GM12878 (cell line): Measurements from ENCODE around the gene MAGEA10. TPM values are rescaled to one million over a fixed set of nuclear protein-coding genes. Genes with fewer than 3 reads are reported as not detected.

Experiments
- ATAC-seq: fragments of 200-7000 bp; cut with Tn5 transposase; 3 replicates; pipeline ENCODE4 v1.9.1; 2020; ENCODE audit warnings: mild to moderate bottlenecking, moderate library complexity
- Bru-seq: library from RNA; stranded (reverse); fragments of 400-500 nt; gene quantifications from one replicate; lab custom pipeline; 2021; lab: Mats Ljungman, UMichigan
- BruChase-seq, 2 experiments: library from RNA; stranded (reverse); fragments of 400-500 nt; gene quantifications; one replicate each; lab custom pipeline; 2021; lab: Mats Ljungman, UMichigan
- BruUV-seq: library from RNA; stranded (reverse); fragments of 400-500 nt; replicated peaks from 2 replicates; lab custom pipeline; 2021; lab: Mats Ljungman, UMichigan
- CTCF ChIA-PET: fragments of 300-600 bp; sonication (Branson Sonifier 250); formaldehyde crosslinking; extraction: SDS; loops from one replicate; lab custom pipeline; 2021; ENCODE audit warnings: inconsistent platforms; lab: Yijun Ruan, JAX
- POLR2A ChIA-PET: fragments of 350-600 bp; formaldehyde crosslinking; extraction: SDS; loops from one replicate; lab custom pipeline; 2021; ENCODE audit warnings: inconsistent platforms; lab: Charles Lee
- RAD21 ChIA-PET: fragments of 300-600 bp; sonication (Branson Sonifier 250); formaldehyde crosslinking; loops from one replicate; lab custom pipeline; 2023; ENCODE audit warnings: antibody characterized with exemption; ENCODE audit not compliant: unreplicated experiment; lab: Charles Lee
- SMC1A ChIA-PET: fragments of 300-600 bp; sonication (Branson Sonifier 250); formaldehyde crosslinking; loops from one replicate; lab custom pipeline; 2023; ENCODE audit not compliant: unreplicated experiment, uncharacterized antibody; lab: Charles Lee
- DNase-seq: peaks from one replicate; pipeline ENCODE4 v3.0.0-alpha.2; 2011; ENCODE audit warnings: low read depth, low spot score
- FAIRE-seq: peaks from 3 replicates; lab custom pipeline; 2011; peaks lifted over from hg19 to GRCh38; lab: Jason Lieb, UNC
- H2AFZ ChIP-seq: 2 replicates; pipeline ENCODE4 v1.6.0; 2011; ENCODE audit warnings: low read depth, low read length, control low read depth; ENCODE audit not compliant: control insufficient read depth
- H3K27ac ChIP-seq: 2 replicates; pipeline ENCODE4 v1.5.1; 2011; ENCODE audit warnings: control low read depth; ENCODE audit not compliant: control insufficient read depth, insufficient read depth
- H3K27me3 ChIP-seq, 2 experiments: replicated peaks in 1 of 2; 2 replicates each; pipeline versions ENCODE4 v1.6.0 to v1.6.1; 2011; ENCODE audit warnings: low read length in 1 of 2; ENCODE audit not compliant: control insufficient read depth in 2 of 2, insufficient read depth in 2 of 2
- H3K36me3 ChIP-seq, 2 experiments: 2 replicates each; pipeline ENCODE4 v1.5.1; 2011; ENCODE audit warnings: low read length in 1 of 2; ENCODE audit not compliant: control insufficient read depth in 2 of 2, insufficient read depth in 2 of 2
- H3K4me1 ChIP-seq: 2 replicates; pipeline ENCODE4 v1.6.1; 2011; ENCODE audit warnings: mild to moderate bottlenecking, low read length, moderate library complexity, mixed read lengths; ENCODE audit not compliant: control insufficient read depth, insufficient read depth
- H3K4me2 ChIP-seq: 2 replicates; pipeline ENCODE4 v1.6.0; 2011; ENCODE audit warnings: control low read depth; ENCODE audit not compliant: control insufficient read depth, insufficient read depth
- H3K4me3 ChIP-seq: fragments of 200-600 bp; sonication (generic); 2 replicates; pipeline ENCODE4 v1.5.1; 2016
- H3K79me2 ChIP-seq: 2 replicates; pipeline ENCODE4 v1.6.0; 2011; ENCODE audit warnings: low read length; ENCODE audit not compliant: control insufficient read depth, insufficient read depth
- H3K9ac ChIP-seq: 2 replicates; pipeline ENCODE4 v1.8.0; 2011; ENCODE audit warnings: low read length, control low read depth, mixed read lengths; ENCODE audit not compliant: control insufficient read depth, insufficient read depth
- H3K9me3 ChIP-seq: replicated peaks from 3 replicates; pipeline ENCODE4 v1.5.1; 2011; ENCODE audit warnings: mild to moderate bottlenecking, low read length; ENCODE audit not compliant: control insufficient read depth, insufficient read depth
- H4K20me1 ChIP-seq: 2 replicates; pipeline ENCODE4 v1.6.0; 2011; ENCODE audit not compliant: control insufficient read depth, insufficient read depth
- GATAD2B ChIP-seq: fragments of 450-650 bp; conservative IDR thresholded peaks from 2 replicates; pipeline ENCODE4 v1.6.1; 2017; ENCODE audit warnings: low read depth, mild to moderate bottlenecking, moderate library complexity
- IKZF1 ChIP-seq: fragments of 450-650 bp; conservative IDR thresholded peaks from 2 replicates; pipeline ENCODE4 v1.6.1; 2017; ENCODE audit warnings: antibody characterized with exemption, mild to moderate bottlenecking
- POLR2AphosphoS2 ChIP-seq: IDR thresholded peaks from 2 replicates; pipeline ENCODE4 v1.6.1; 2011; ENCODE audit warnings: low read depth, mild to moderate bottlenecking, low read length, improper control_type of control experiment, moderate library complexity
- RCOR1 ChIP-seq: conservative IDR thresholded peaks from 2 replicates; pipeline ENCODE4 v1.6.1; 2012; ENCODE audit warnings: low read depth, low read length, improper control_type of control experiment
- TCF7 ChIP-seq: IDR thresholded peaks from 2 replicates; pipeline ENCODE4 v1.6.1; 2014; ENCODE audit warnings: antibody characterized with exemption, borderline replicate concordance
- ZNF622 ChIP-seq: fragments of 450-650 bp; IDR thresholded peaks from 2 replicates; pipeline ENCODE4 v1.6.1; 2017; ENCODE audit warnings: mild to moderate bottlenecking, inconsistent platforms
- WGBS: methylation state at CpG from one replicate; pipeline ENCODE4 v1.1.6; 2016; ENCODE audit warnings: low lambda C conversion rate; ENCODE audit not compliant: insufficient replicate concordance, insufficient coverage; ENCODE audit errors: missing lambda C conversion rate; 5-methylcytosine and 5-hydroxymethylcytosine counted together
- in situ Hi-C: fragments of 300-500 bp; cut with MboI; formaldehyde crosslinking; loops from 9 replicates; pipeline ENCODE4 v1.14.3; 2018; ENCODE audit warnings: mixed read lengths
- intact Hi-C: fragments of 100-400 bp; cut with micrococcal nuclease; formaldehyde crosslinking; loops from one replicate; pipeline ENCODE4 v1.14.2; 2022; ENCODE audit not compliant: unreplicated experiment
- long read RNA-seq, 2 experiments: library from polyadenylated mRNA; unstranded; transcript quantifications; one replicate each; pipeline ENCODE4 v2.0.0, GENCODE V29; 2019 to 2020
- polyA minus RNA-seq, 3 experiments: library from RNA; depleted of rRNA, polyadenylated mRNA; stranded (reverse); fragments of >200 nt; gene quantifications; 2 replicates each; pipeline ENCODE4 v1.2.3, GENCODE V29; 2011
- polyA plus RNA-seq, 11 experiments: library from polyadenylated mRNA; depleted of rRNA in 4 of 11; unstranded in 6 of 11; stranded (reverse) in 5 of 11; fragments of >200 nt; fragmentation: Nextera tagmentation in 4 of 11; fragmentation: Illumina TruSeq in 1 of 11; extraction: Ambion mirVana in 4 of 11; extraction: Trizol in 1 of 11; gene quantifications; 1 replicate in 1 of 11; 2 replicates in 10 of 11; pipeline versions ENCODE4 v1.2.1 to v1.2.3, GENCODE V29; 2011 to 2016; ENCODE audit warnings: inconsistent platforms in 2 of 11, missing spikeins in 2 of 11, low read depth in 1 of 11
- total RNA-seq, 4 experiments: library from RNA; depleted of rRNA in 3 of 4; stranded (reverse); fragments of >200 nt in 3 of 4; fragmentation: Illumina TruSeq in 1 of 4; extraction: Trizol in 1 of 4; gene quantifications; 2 replicates each; pipeline versions ENCODE4 v1.2.1 to v1.2.3, GENCODE V29; 2013 to 2021
- TF ChIP-seq, protein P1 (sequence below): fragments of 450-650 bp; formaldehyde crosslinking; IDR thresholded peaks from 2 replicates; pipeline ENCODE4 v1.4.0; 2020; ENCODE audit warnings: mild to moderate bottlenecking, moderate library complexity
- TF ChIP-seq, protein P2 (sequence below): fragments of 450-650 bp; IDR thresholded peaks from 2 replicates; pipeline ENCODE4 v1.6.1; 2016; ENCODE audit warnings: mild to moderate bottlenecking, moderate library complexity, borderline replicate concordance
- TF ChIP-seq, protein P3 (sequence below): fragments of 450-650 bp; IDR thresholded peaks from 2 replicates; pipeline ENCODE4 v1.6.1; 2017; ENCODE audit warnings: mild to moderate bottlenecking, moderate library complexity

The MAGEA10 gene
- not detected in 2 replicates for total RNA-seq (2013; cell fraction: nucleolus; rRNA removed)
- not detected in 2 replicates for total RNA-seq (2014; rRNA removed)
- not detected in 2 replicates for total RNA-seq (2014; rRNA removed; fragmentation: Illumina TruSeq; extraction: Trizol)
- total RNA-seq (2021) = not detected in 2 replicates
- polyA plus RNA-seq (2011; ENCODE audit: low read depth) = not detected
- not detected in 2 replicates for polyA plus RNA-seq (2011; rRNA removed)
- 0.07 TPM in 1 of 2 replicates, not detected in the other for polyA plus RNA-seq (2011; cell fraction: cytosol; rRNA removed)
- polyA plus RNA-seq (2011; cell fraction: nucleus; rRNA removed) = 0.06 TPM in 1 of 2 replicates, not detected in the other
- not detected in 2 replicates for polyA plus RNA-seq (2012)
- not detected in 2 replicates for polyA plus RNA-seq (2014; fragmentation: Illumina TruSeq; extraction: Trizol)
- not detected for polyA plus RNA-seq (2014; fragmentation: Nextera tagmentation; extraction: Ambion mirVana)
- not detected in 2 replicates for polyA plus RNA-seq (2014; rRNA removed)
- not detected for polyA plus RNA-seq (2016; fragmentation: Nextera tagmentation; extraction: Ambion mirVana)
- polyA minus RNA-seq (2011; rRNA and poly(A)+ RNA removed) = not detected in 2 replicates
- not detected in 2 replicates for polyA minus RNA-seq (2011; cell fraction: cytosol; rRNA and poly(A)+ RNA removed)
- not detected in 2 replicates for polyA minus RNA-seq (2011; cell fraction: nucleus; rRNA and poly(A)+ RNA removed)
- Bru-seq, nascent RNA = not detected
- not detected for BruChase-seq, experiment 1, labeled RNA remaining after a 6-hour chase
- BruChase-seq, experiment 2, labeled RNA remaining after a 2-hour chase = not detected
- long read RNA-seq, experiment 1 = 0 reads
- long read RNA-seq, experiment 2 = 0 reads

- Histone ChIP-seq H3K79me2 (no peaks in the 10 kb centered on the region), H2AFZ (no peak within 1 kb of the TSS), H3K9me3 (no peaks in the 10 kb centered on the region), H3K4me2 (no peak within 1 kb of the TSS), H3K36me3 (no peaks in the 10 kb centered on the region), H3K27ac (no peak within 1 kb of the TSS), H3K4me1 (no peaks in the 10 kb centered on the region), H3K4me3 (no peak within 1 kb of the TSS), H4K20me1 (no peaks in the 10 kb centered on the region), H3K27me3 (no peaks in the 10 kb centered on the region), H3K9ac (no peak within 1 kb of the TSS)
- DNase-seq (no peak), ATAC-seq (no peak), FAIRE-seq (no peak)
- intact Hi-C loops (no loop called here), in situ Hi-C loops (no loop called here)
- no TSS peak for BruUV-seq
- CTCF ChIA-PET = no interaction called here
- POLR2A ChIA-PET = no interaction called here
- 71% methylated on average over 12 of the region's 16 CpGs for WGBS
- SMC1A ChIA-PET = no interaction called here
- RAD21 ChIA-PET = no interaction called here
- TF ChIP-seq, protein P1, sequence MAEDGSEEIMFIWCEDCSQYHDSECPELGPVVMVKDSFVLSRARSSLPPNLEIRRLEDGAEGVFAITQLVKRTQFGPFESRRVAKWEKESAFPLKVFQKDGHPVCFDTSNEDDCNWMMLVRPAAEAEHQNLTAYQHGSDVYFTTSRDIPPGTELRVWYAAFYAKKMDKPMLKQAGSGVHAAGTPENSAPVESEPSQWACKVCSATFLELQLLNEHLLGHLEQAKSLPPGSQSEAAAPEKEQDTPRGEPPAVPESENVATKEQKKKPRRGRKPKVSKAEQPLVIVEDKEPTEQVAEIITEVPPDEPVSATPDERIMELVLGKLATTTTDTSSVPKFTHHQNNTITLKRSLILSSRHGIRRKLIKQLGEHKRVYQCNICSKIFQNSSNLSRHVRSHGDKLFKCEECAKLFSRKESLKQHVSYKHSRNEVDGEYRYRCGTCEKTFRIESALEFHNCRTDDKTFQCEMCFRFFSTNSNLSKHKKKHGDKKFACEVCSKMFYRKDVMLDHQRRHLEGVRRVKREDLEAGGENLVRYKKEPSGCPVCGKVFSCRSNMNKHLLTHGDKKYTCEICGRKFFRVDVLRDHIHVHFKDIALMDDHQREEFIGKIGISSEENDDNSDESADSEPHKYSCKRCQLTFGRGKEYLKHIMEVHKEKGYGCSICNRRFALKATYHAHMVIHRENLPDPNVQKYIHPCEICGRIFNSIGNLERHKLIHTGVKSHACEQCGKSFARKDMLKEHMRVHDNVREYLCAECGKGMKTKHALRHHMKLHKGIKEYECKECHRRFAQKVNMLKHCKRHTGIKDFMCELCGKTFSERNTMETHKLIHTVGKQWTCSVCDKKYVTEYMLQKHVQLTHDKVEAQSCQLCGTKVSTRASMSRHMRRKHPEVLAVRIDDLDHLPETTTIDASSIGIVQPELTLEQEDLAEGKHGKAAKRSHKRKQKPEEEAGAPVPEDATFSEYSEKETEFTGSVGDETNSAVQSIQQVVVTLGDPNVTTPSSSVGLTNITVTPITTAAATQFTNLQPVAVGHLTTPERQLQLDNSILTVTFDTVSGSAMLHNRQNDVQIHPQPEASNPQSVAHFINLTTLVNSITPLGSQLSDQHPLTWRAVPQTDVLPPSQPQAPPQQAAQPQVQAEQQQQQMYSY (CRISPR knock-in tag) = no peak
- TF ChIP-seq IKZF1 (no peak), TCF7 (no peak), ZNF622 (no peak), POLR2AphosphoS2 (no peak), GATAD2B (no peak), RCOR1 (no peak)
- TF ChIP-seq, protein P2, sequence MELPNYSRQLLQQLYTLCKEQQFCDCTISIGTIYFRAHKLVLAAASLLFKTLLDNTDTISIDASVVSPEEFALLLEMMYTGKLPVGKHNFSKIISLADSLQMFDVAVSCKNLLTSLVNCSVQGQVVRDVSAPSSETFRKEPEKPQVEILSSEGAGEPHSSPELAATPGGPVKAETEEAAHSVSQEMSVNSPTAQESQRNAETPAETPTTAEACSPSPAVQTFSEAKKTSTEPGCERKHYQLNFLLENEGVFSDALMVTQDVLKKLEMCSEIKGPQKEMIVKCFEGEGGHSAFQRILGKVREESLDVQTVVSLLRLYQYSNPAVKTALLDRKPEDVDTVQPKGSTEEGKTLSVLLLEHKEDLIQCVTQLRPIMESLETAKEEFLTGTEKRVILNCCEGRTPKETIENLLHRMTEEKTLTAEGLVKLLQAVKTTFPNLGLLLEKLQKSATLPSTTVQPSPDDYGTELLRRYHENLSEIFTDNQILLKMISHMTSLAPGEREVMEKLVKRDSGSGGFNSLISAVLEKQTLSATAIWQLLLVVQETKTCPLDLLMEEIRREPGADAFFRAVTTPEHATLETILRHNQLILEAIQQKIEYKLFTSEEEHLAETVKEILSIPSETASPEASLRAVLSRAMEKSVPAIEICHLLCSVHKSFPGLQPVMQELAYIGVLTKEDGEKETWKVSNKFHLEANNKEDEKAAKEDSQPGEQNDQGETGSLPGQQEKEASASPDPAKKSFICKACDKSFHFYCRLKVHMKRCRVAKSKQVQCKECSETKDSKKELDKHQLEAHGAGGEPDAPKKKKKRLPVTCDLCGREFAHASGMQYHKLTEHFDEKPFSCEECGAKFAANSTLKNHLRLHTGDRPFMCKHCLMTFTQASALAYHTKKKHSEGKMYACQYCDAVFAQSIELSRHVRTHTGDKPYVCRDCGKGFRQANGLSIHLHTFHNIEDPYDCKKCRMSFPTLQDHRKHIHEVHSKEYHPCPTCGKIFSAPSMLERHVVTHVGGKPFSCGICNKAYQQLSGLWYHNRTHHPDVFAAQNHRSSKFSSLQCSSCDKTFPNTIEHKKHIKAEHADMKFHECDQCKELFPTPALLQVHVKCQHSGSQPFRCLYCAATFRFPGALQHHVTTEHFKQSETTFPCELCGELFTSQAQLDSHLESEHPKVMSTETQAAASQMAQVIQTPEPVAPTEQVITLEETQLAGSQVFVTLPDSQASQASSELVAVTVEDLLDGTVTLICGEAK = no peak
- TF ChIP-seq, protein P3, sequence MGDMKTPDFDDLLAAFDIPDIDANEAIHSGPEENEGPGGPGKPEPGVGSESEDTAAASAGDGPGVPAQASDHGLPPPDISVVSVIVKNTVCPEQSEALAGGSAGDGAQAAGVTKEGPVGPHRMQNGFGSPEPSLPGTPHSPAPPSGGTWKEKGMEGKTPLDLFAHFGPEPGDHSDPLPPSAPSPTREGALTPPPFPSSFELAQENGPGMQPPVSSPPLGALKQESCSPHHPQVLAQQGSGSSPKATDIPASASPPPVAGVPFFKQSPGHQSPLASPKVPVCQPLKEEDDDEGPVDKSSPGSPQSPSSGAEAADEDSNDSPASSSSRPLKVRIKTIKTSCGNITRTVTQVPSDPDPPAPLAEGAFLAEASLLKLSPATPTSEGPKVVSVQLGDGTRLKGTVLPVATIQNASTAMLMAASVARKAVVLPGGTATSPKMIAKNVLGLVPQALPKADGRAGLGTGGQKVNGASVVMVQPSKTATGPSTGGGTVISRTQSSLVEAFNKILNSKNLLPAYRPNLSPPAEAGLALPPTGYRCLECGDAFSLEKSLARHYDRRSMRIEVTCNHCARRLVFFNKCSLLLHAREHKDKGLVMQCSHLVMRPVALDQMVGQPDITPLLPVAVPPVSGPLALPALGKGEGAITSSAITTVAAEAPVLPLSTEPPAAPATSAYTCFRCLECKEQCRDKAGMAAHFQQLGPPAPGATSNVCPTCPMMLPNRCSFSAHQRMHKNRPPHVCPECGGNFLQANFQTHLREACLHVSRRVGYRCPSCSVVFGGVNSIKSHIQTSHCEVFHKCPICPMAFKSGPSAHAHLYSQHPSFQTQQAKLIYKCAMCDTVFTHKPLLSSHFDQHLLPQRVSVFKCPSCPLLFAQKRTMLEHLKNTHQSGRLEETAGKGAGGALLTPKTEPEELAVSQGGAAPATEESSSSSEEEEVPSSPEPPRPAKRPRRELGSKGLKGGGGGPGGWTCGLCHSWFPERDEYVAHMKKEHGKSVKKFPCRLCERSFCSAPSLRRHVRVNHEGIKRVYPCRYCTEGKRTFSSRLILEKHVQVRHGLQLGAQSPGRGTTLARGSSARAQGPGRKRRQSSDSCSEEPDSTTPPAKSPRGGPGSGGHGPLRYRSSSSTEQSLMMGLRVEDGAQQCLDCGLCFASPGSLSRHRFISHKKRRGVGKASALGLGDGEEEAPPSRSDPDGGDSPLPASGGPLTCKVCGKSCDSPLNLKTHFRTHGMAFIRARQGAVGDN = no peak
Observed at GRCh38 chrX:152138388-152138784, at the start of gene MAGEA10. TSS of gene MAGEA10 (minus strand) at chrX:152138577. CDS start at chrX:152135620, 2,957 bp downstream.
